HTERT RPE-1 (cell line): ENCODE results near the gene GLT6D1.

ENCODE experiments used
- in situ Hi-C: fragments of 300-500 bp; cut with MboI; formaldehyde crosslinking; loops from 4 replicates; pipeline ENCODE4 v1.14.3; 2020; ENCODE audit warnings: low sequenced_read_pairs

Gene GLT6D1

DNA sequence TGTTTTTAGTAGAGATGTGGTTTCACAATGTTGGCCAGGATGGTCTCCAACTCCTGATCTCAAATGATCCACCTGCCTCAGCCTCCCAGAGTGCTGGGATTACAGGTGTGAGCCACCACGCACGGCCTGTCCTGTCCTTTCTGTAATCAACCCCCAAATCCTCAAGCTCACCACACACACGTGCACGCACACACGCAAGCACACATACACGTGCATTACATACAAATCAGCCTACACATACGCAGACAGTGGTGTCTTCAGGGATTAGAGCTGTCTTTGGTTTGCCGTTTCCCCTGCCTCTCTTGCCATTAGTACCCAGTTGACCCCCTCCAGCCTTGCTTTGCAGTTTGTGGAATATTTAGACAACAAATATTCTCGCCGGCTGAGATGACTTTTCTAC, 6.5 kb downstream of the GLT6D1 start:
- in situ Hi-C loops = no loop called here

DNA sequence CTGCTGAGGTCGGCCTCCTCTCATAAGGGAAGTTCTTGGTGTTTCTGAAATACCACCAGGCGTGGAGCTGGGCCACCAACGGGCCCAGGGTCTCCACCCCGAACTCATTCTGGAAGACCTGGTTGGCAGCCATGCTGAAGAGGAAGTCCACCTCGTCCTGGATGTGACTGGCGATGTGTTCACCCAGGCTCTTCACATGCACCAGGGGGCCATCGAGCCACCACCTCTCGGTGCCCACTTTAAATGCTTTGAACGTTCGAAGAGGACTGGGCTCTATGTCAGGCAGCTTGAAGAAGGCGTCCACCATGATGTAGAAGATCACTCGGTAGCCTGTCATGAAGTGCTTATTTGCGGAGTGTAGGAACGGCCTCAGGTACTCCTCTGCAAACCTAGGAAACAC, 15.1 kb downstream of the GLT6D1 start:
- in situ Hi-C loops = no loop called here

DNA sequence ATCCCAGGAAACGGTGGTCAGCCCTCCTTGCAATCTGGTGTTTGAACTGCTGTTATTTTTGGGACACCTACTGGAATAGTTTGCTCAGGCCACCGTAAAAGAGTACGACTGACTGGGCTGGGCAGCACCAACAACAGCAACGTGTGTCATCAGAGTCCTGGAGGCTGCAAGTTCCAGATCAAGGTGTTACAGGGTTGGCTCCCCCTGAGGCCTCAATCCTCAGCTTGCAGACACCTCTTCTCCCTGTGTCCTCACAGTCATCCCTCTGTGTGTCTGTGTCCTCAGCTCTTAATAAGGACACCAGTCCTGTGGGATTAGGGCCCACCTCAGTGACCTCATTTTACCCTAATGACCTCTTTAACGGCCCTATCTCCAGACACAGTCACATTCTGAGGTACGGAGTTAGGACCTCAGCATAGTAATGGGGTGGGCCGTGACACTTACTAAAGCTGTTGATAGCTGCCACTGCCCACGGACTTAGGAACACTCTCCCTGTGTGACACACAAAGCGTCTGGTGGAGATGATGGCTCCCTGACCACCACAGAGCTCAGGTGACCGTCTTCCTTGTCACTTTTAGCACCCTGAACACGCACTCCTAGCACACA, 16.8 kb downstream of the GLT6D1 start:
- in situ Hi-C loops = no loop called here

- in situ Hi-C loops = no loop called here
These were observed 18.8 kb downstream of the GLT6D1 start for GRCh38 chr9:135620558-135620957.

DNA sequence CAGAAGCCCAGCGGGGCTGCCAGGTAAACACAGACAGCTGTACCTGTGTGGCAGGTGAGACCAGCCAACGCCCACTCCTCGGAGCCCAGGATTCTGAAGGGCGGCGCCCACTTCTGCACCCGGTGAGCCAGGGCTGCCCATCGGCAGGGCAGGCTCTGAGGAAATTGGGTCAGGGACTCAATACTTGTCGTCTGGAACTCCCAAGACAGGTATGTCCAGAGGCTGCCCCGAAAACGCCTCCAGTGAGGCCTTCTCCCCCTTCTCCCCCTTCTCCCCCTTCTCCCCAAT, 19.8 kb downstream of the GLT6D1 start:
- in situ Hi-C loops = no loop called here

DNA sequence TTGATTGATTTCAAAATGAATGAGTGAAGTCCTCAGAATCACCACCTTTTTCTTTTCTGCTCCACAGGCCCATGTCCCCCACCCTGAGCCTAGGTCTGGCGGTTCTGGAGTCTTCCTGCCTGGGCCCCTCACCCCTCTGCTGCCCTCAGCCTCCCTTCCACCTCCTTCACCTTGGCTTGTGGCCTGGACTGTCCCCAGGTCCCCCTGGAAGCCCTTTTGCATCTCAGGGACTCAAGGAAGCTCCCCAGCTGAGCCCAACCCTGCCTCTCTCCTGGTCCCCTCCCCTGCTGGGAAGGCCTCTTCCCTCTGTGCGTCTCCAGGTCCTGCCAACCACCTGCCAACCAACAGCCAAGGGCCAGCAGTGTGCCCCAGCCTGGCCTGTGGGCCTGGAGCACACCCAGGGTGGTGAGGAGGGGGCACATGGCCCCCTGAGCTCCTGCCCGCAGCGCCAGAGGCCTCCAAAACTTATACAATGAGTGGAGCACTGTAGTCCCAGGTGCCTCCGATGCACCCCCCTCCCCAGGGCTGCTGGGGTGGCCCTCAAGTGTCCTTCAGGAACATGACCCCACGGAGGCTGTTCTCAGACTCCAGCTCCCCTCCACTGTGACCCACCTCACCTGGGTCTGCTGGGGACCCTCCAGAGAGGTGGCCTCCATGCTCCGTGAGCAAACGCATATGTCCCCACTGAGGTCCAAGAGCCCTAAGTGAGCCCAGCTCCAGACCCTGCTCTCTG, 20.3 kb downstream of the GLT6D1 start:
- in situ Hi-C loops = no loop called here

GRCh38 chr9:135617991-135618411, 21.3 kb downstream of the GLT6D1 start:
- in situ Hi-C loops = no loop called here

GRCh38 chr9:135617538-135617900, 21.8 kb downstream of the GLT6D1 start:
- in situ Hi-C loops = no loop called here

DNA sequence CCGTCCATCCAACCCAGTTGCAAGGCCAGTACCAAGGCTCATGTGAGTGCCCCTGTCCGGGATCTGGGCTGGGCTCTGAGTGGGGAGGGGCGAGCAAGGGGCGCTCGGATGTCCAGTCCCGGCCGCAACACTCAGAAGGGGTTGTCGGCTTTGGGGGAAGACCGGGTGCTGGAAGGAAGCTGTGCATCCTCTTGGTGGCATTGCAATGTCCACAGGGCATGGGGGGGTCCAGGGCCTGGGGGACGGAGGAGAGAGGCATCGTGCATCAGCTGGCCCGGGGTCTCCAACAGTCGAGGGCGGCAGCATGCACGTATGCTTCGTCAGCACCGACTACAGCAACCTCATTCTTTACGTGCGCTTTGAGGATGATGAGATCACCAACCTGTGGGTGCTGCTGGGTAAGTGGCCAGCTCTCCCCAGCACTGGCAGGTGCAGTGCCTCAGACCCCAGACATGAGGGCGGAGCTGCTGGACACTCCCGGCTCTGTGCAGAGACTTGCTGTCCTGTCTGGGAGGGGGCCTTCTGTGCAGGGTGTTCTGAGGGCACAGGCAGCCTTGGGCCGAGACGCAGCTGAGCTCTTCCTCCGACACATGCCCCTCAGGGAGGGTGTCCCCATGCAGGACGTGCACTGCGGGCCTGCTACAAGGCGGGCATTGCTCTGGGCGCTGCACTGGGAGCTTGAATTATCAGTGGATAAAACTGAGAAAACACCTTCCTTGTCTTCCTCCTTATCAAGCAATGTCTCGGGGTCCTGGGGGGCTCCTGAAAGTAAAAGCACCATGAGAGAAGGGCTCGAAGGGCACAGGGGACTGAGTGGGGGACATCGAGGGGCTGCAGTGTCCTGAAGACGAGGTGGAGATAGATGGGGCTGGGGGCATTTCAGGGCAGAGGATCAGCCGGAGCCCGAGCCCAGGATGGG, 22.5 kb downstream of the GLT6D1 start:
- in situ Hi-C loops = no loop called here

- in situ Hi-C loops = no loop called here
These were observed 23.4 kb downstream of the GLT6D1 start for GRCh38 chr9:135615666-135616618.

DNA sequence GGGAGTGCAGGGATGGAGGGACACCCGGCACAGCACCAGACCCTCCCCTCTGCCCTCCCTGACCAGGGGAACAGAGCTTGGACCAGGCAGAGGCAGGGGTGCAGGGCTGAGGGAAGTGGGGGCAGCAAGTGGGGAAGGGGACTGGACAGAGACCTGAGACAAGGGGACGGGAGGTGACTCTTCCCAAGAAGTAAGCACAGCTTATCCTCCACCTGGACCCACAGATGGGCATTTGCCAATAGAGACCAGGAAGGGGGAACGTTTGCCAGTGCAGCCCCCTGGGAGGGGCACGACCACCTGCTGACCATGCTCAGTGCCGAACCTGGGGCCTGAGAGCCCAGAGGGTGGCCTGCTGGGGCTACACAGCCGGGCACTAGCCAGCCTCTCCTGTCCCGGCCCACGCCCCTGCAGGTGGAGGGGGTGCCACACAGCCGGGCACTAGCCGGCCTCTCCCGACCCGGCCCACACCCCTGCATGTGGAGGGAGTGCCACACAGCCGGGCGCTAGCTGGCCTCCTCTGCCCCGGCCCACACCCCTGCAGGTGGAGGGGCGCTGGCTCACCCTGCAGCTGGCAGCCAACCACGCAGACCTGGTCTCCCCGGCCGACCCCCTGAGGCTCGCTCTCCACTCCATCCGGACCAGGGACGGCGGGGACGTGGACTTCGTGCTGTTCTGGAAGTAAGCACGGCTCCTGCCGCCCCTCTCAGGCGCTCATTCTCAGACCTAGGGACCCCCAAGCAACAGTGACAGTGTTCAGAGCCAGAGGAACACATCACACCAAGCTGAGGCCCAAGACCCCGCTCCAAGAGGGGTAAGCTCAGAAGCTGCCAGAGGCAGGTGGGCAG, 24.3 kb downstream of the GLT6D1 start:
- in situ Hi-C loops = no loop called here

- in situ Hi-C loops = no loop called here
These were observed 25.2 kb downstream of the GLT6D1 start for GRCh38 chr9:135613946-135614805.

DNA sequence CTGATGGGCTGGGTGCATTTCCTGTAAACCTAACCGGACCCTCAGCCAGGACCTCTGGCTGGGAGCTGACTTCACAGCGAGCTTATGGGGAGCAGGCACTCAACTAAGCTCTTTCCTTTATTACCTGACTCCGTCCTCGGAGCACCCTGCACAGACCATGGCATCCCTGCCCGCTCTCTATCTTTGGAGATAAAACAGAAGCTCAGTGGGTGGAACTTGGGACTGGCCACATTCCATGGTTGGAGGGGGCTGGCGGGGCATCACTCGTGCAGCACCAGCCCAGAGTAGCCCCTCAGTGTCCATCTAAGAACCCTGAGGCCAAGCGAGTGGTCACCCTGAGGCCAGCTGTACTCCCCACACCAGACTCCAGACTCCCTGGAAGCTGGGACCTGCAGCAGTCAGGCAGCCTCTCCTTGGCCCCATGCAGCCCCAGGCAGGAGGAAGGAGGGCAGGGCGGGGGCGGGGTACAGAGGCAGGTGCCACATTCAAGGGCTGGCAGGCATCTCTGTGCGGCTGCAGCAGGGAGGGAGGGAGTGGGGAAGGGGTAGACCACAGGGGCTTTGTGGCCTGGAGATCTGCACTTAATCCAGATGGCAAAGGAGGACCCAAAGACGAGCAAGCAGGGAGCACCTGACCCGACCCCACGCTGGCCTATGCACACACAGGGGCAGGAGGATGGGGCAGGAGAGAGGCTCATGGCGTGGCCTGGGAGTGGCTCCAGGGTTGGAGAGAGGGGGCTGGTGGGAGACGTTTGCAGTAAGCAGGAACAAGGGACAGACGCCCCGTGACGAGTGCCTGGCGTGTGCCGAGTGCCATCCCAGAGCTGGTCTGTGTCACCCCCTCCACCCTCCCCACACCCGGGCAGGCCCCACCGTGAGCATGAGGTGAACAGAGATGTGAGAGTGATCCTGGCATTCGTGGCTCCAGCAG, 26.1 kb downstream of the GLT6D1 start:
- in situ Hi-C loops = no loop called here

GRCh38 chr9:135612437-135612836, 26.9 kb downstream of the GLT6D1 start:
- in situ Hi-C loops = no loop called here

GRCh38 chr9:135611875-135612209, 27.5 kb downstream of the GLT6D1 start:
- in situ Hi-C loops = no loop called here

- in situ Hi-C loops = no loop called here
These were observed 28.0 kb downstream of the GLT6D1 start for GRCh38 chr9:135611142-135611874.
